AG10803 (cell line): ENCODE data around the gene ZNF555.

ENCODE experiments used
- DNase-seq: peaks from one replicate; pipeline ENCODE4 v3.0.0; 2010; ENCODE audit warnings: low read depth
- H3K4me3 ChIP-seq: 2 replicates; pipeline ENCODE4 v1.5.1; 2011; ENCODE audit warnings: mild to moderate bottlenecking, low read length, control low read depth
- TF ChIP-seq, protein P1 (sequence below): conservative IDR thresholded peaks from 2 replicates; pipeline ENCODE4 v1.5.1; 2011; ENCODE audit warnings: mild to moderate bottlenecking, low read length, control low read depth, inconsistent platforms

Gene ZNF555

DNA sequence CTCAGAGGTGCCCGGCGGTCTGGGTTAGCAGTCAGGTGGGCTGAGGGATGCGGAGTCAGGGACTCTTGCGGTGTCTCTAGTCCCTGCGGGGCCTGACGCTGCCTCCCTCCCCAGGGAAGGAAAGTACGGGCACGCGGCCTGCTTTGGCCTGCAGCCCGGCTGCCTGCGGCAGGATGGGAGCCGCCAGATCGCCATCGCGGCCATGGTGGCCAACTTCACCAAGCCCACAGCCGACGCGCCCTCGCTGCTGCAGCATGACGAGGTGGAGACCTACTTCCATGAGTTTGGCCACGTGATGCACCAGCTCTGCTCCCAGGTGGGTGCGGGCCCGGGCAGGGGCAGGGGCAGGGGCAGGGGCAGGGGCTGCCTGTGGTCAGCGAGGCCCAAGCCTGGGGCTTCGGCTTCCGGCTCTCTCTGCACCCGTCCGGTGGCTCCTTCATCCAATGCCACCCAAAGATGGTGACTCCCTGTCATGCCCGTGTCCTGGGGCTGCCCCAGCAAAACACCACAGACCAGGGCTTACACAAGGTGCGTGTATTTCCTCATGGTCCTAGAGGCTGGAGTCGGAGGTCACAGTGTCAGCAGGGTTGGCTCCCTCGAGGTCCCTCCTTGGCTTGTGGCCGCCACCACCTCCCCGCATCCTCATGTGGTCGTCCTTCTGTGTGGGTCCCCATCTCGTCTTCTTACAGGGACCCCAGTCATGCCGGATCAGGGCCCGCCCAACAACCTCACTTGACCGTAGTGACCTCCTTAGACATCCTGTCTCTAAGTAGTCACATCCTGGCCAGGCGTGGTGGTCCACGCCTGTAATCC, 32.9 kb upstream of the ZNF555 start:
- TF ChIP-seq, protein P1, sequence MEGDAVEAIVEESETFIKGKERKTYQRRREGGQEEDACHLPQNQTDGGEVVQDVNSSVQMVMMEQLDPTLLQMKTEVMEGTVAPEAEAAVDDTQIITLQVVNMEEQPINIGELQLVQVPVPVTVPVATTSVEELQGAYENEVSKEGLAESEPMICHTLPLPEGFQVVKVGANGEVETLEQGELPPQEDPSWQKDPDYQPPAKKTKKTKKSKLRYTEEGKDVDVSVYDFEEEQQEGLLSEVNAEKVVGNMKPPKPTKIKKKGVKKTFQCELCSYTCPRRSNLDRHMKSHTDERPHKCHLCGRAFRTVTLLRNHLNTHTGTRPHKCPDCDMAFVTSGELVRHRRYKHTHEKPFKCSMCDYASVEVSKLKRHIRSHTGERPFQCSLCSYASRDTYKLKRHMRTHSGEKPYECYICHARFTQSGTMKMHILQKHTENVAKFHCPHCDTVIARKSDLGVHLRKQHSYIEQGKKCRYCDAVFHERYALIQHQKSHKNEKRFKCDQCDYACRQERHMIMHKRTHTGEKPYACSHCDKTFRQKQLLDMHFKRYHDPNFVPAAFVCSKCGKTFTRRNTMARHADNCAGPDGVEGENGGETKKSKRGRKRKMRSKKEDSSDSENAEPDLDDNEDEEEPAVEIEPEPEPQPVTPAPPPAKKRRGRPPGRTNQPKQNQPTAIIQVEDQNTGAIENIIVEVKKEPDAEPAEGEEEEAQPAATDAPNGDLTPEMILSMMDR: no peak
- H3K4me3 ChIP-seq: no peak overlapping the region
- DNase-seq: no peak

DNA sequence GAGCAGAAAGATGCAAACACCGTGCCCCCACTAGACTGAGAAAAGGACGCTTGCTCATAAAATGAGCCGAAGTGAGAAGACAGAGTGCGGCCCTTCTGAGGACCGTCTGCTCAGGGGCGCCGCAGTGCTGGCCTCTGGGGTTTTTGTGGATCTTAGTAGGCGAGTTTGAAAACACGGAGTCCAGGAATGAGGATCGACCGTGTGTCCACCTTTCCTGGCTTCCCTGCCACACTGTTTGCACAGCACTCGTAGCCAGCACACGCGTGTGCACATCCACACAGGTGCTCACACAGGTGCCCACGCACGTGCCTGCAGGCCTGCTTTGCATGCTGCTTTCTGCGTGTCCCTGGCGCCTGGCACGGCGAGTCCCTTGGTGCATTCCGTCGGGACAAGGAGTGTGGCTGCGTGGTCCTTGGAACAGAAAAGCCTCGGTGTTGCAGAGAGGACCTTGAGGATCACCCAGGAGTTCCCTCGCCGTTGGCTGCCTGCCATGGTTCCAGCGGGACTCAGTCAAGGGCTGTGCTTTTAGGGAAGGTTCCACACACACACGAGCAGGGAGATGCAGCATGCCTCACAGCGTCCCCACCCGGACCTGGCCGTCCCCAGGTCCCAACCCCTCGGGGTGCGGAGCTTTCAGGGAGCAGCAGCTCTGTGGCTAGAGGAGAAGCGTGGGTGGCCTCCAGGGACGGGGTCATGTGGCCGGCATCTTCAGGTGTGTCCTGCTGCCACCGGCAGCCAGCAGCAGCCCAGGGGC, 31.7 kb upstream of the ZNF555 start:
- DNase-seq: no peak
- TF ChIP-seq, protein P1: no peak

GRCh38 chr19:2810141-2811091, 30.9 kb upstream of the ZNF555 start:
- no peak for DNase-seq
- TF ChIP-seq, protein P1: no peak
- H3K4me3 ChIP-seq: no peak overlapping the region

More for the DNA sequence above, 31.7 kb upstream of the ZNF555 start:
- no peak overlapping the region for H3K4me3 ChIP-seq

GRCh38 chr19:2811221-2811722, 30.0 kb upstream of the ZNF555 start:
- H3K4me3 ChIP-seq: no peak overlapping the region
- TF ChIP-seq, protein P1: no peak
- no peak for DNase-seq

DNA sequence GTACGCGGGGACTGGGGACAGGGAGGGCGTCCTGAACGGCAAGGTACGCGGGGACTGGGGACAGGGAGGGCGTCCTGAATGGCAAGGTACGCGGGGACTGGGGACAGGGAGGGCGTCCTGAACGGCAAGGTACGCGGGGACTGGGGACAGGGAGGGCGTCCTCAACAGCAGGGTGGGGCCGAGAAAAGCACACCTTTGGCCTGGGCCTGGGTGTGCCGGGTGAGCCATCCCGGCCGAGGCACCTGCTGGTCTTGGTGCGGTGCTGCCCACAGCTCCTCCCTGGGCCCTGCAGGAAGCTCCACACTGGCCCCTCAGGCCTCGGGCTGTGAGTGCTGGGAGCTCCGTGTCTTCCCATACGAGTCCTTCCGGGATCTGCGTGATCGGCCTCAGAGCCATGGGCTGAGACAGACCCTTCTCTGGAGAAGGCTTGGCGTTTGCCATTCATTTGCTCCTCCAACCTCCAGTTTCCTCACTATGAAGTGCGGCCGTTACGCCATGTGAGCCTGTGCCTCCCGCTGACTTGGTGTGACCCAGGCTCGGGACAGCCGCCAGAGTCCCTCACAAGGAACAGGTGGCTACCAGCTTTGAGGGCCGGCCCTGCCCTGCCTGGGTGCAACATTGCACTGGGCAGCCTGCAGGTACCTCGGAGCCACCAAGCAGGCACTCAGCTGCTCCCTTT, 29.4 kb upstream of the ZNF555 start:
- TF ChIP-seq, protein P1: no peak
- no peak for DNase-seq
- H3K4me3 ChIP-seq: no peak overlapping the region
